GM12878 (cell line): ENCODE data around the gene NAALADL1. TPM values are rescaled to one million over a fixed set of nuclear protein-coding genes. Genes with fewer than 3 reads are reported as not detected.
A peak's percentile ranks its signal among the peaks of the same experiment; 100 is the strongest.

Experiments
- ATAC-seq: fragments of 200-7000 bp; cut with Tn5 transposase; 3 replicates; pipeline ENCODE4 v1.9.1; 2020; ENCODE audit warnings: mild to moderate bottlenecking, moderate library complexity
- BruUV-seq: library from RNA; stranded (reverse); fragments of 400-500 nt; replicated peaks from 2 replicates; lab custom pipeline; 2021; lab: Mats Ljungman, UMichigan
- CTCF ChIA-PET: fragments of 300-600 bp; sonication (Branson Sonifier 250); formaldehyde crosslinking; extraction: SDS; loops from one replicate; lab custom pipeline; 2021; ENCODE audit warnings: inconsistent platforms; lab: Yijun Ruan, JAX
- POLR2A ChIA-PET: fragments of 350-600 bp; formaldehyde crosslinking; extraction: SDS; loops from one replicate; lab custom pipeline; 2021; ENCODE audit warnings: inconsistent platforms; lab: Charles Lee
- RAD21 ChIA-PET: fragments of 300-600 bp; sonication (Branson Sonifier 250); formaldehyde crosslinking; loops from one replicate; lab custom pipeline; 2023; ENCODE audit warnings: antibody characterized with exemption; ENCODE audit not compliant: unreplicated experiment; lab: Charles Lee
- SMC1A ChIA-PET: fragments of 300-600 bp; sonication (Branson Sonifier 250); formaldehyde crosslinking; loops from one replicate; lab custom pipeline; 2023; ENCODE audit not compliant: unreplicated experiment, uncharacterized antibody; lab: Charles Lee
- DNase-seq: peaks from one replicate; pipeline ENCODE4 v3.0.0-alpha.2; 2011; ENCODE audit warnings: low read depth, low spot score
- FAIRE-seq: peaks from 3 replicates; lab custom pipeline; 2011; peaks lifted over from hg19 to GRCh38; lab: Jason Lieb, UNC
- H2AFZ ChIP-seq: 2 replicates; pipeline ENCODE4 v1.6.0; 2011; ENCODE audit warnings: low read depth, low read length, control low read depth; ENCODE audit not compliant: control insufficient read depth
- H3K27ac ChIP-seq: 2 replicates; pipeline ENCODE4 v1.5.1; 2011; ENCODE audit warnings: control low read depth; ENCODE audit not compliant: control insufficient read depth, insufficient read depth
- H3K27me3 ChIP-seq, 2 experiments: replicated peaks in 1 of 2; 2 replicates each; pipeline versions ENCODE4 v1.6.0 to v1.6.1; 2011; ENCODE audit warnings: low read length in 1 of 2; ENCODE audit not compliant: control insufficient read depth in 2 of 2, insufficient read depth in 2 of 2
- H3K36me3 ChIP-seq, 2 experiments: 2 replicates each; pipeline ENCODE4 v1.5.1; 2011; ENCODE audit warnings: low read length in 1 of 2; ENCODE audit not compliant: control insufficient read depth in 2 of 2, insufficient read depth in 2 of 2
- H3K4me1 ChIP-seq: 2 replicates; pipeline ENCODE4 v1.6.1; 2011; ENCODE audit warnings: mild to moderate bottlenecking, low read length, moderate library complexity, mixed read lengths; ENCODE audit not compliant: control insufficient read depth, insufficient read depth
- H3K4me2 ChIP-seq: 2 replicates; pipeline ENCODE4 v1.6.0; 2011; ENCODE audit warnings: control low read depth; ENCODE audit not compliant: control insufficient read depth, insufficient read depth
- H3K4me3 ChIP-seq: fragments of 200-600 bp; sonication (generic); 2 replicates; pipeline ENCODE4 v1.5.1; 2016
- H3K79me2 ChIP-seq: 2 replicates; pipeline ENCODE4 v1.6.0; 2011; ENCODE audit warnings: low read length; ENCODE audit not compliant: control insufficient read depth, insufficient read depth
- H3K9ac ChIP-seq: 2 replicates; pipeline ENCODE4 v1.8.0; 2011; ENCODE audit warnings: low read length, control low read depth, mixed read lengths; ENCODE audit not compliant: control insufficient read depth, insufficient read depth
- H3K9me3 ChIP-seq: replicated peaks from 3 replicates; pipeline ENCODE4 v1.5.1; 2011; ENCODE audit warnings: mild to moderate bottlenecking, low read length; ENCODE audit not compliant: control insufficient read depth, insufficient read depth
- H4K20me1 ChIP-seq: 2 replicates; pipeline ENCODE4 v1.6.0; 2011; ENCODE audit not compliant: control insufficient read depth, insufficient read depth
- BACH1 ChIP-seq: fragments of 450-650 bp; IDR thresholded peaks from 2 replicates; pipeline ENCODE4 v1.6.1; 2017; ENCODE audit warnings: mild to moderate bottlenecking, borderline replicate concordance
- CHD4 ChIP-seq: fragments of 200-600 bp; sonication (generic); IDR thresholded peaks from 2 replicates; pipeline ENCODE4 v1.6.1; 2016; ENCODE audit warnings: mild to moderate bottlenecking
- ELK1 ChIP-seq: IDR thresholded peaks from 2 replicates; pipeline ENCODE4 v1.6.1; 2012; ENCODE audit warnings: low read depth, low read length, improper control_type of control experiment
- KAT2A ChIP-seq: conservative IDR thresholded peaks from 2 replicates; pipeline ENCODE4 v1.6.1; 2011; ENCODE audit warnings: low read depth, low read length; ENCODE audit not compliant: control insufficient read depth
- NFYB ChIP-seq: IDR thresholded peaks from 2 replicates; pipeline ENCODE4 v1.6.1; 2011; ENCODE audit warnings: low read depth, mild to moderate bottlenecking, low read length, improper control_type of control experiment, moderate library complexity; ENCODE audit not compliant: insufficient read depth
- PBX3 ChIP-seq: IDR thresholded peaks from 2 replicates; pipeline ENCODE4 v1.6.1; 2011; ENCODE audit warnings: mild to moderate bottlenecking, low read depth, low read length, moderate library complexity; ENCODE audit not compliant: insufficient replicate concordance
- SMC3 ChIP-seq: IDR thresholded peaks from 2 replicates; pipeline ENCODE4 v1.6.1; 2011; ENCODE audit warnings: low read length, improper control_type of control experiment, borderline replicate concordance
- ZZZ3 ChIP-seq: IDR thresholded peaks from 2 replicates; pipeline ENCODE4 v1.6.1; 2011; ENCODE audit warnings: low read depth; ENCODE audit not compliant: control insufficient read depth, insufficient read length
- WGBS: methylation state at CpG from one replicate; pipeline ENCODE4 v1.1.6; 2016; ENCODE audit warnings: low lambda C conversion rate; ENCODE audit not compliant: insufficient replicate concordance, insufficient coverage; ENCODE audit errors: missing lambda C conversion rate; 5-methylcytosine and 5-hydroxymethylcytosine counted together
- in situ Hi-C: fragments of 300-500 bp; cut with MboI; formaldehyde crosslinking; loops from 9 replicates; pipeline ENCODE4 v1.14.3; 2018; ENCODE audit warnings: mixed read lengths
- intact Hi-C: fragments of 100-400 bp; cut with micrococcal nuclease; formaldehyde crosslinking; loops from one replicate; pipeline ENCODE4 v1.14.2; 2022; ENCODE audit not compliant: unreplicated experiment
- polyA plus RNA-seq, 11 experiments: library from polyadenylated mRNA; depleted of rRNA in 4 of 11; unstranded in 6 of 11; stranded (reverse) in 5 of 11; fragments of >200 nt; fragmentation: Nextera tagmentation in 4 of 11; fragmentation: Illumina TruSeq in 1 of 11; extraction: Ambion mirVana in 4 of 11; extraction: Trizol in 1 of 11; gene quantifications; 1 replicate in 1 of 11; 2 replicates in 10 of 11; pipeline versions ENCODE4 v1.2.1 to v1.2.3, GENCODE V29; 2011 to 2016; ENCODE audit warnings: inconsistent platforms in 2 of 11, missing spikeins in 2 of 11, low read depth in 1 of 11
- total RNA-seq, 4 experiments: library from RNA; depleted of rRNA in 3 of 4; stranded (reverse); fragments of >200 nt in 3 of 4; fragmentation: Illumina TruSeq in 1 of 4; extraction: Trizol in 1 of 4; gene quantifications; 2 replicates each; pipeline versions ENCODE4 v1.2.1 to v1.2.3, GENCODE V29; 2013 to 2021

Gene NAALADL1
- total and polyA plus RNA-seq, 10 of the 15 experiments (the other 5 are each of a cell fraction or from before 2014, with no cell fraction given) = 0.77 to 5.5 (median 1.5) TPM

- peak; percentile 72 for TF ChIP-seq PBX3
- TF ChIP-seq BACH1 = no peak
- TF ChIP-seq, all 136 proteins: peak for 6
Observed at GRCh38 chr11:65059959-65060824, 1.8 kb upstream of the NAALADL1 start (continued).

- 30% methylated on average over 3 of the region's 3 CpGs for WGBS
- ChIA-PET SMC1A (interaction anchor here (0.6 kb wide), 1 partner anchor 23 kb away, joined by 4 read pairs; no protein-coding TSS in a partner anchor), RAD21 (no interaction called here), CTCF (interaction anchor here (1.1 kb wide), 2 partner anchors 58 to 212 kb away, joined by 3 read pairs; partner anchors contain the start of gene ZNHIT2), POLR2A (interaction anchor here (0.8 to 1.4 kb wide), 3 partner anchors 8 to 23 kb away, joined by 3 read pairs; no protein-coding TSS in a partner anchor)
- Histone ChIP-seq H3K27me3 (no peaks in the 10 kb centered on the region), H3K9me3 (no peaks in the 10 kb centered on the region), H3K4me3 (no peak overlapping the region), H3K4me2 (no peak overlapping the region), H3K4me1 (peaks cover 31% of the 10 kb centered on the region), H4K20me1 (no peaks in the 10 kb centered on the region), H3K36me3 (no peaks in the 10 kb centered on the region), H3K9ac (no peak overlapping the region), H2AFZ (no peak overlapping the region), H3K79me2 (no peaks in the 10 kb centered on the region), H3K27ac (no peak overlapping the region)
- FAIRE-seq = no peak
- intact Hi-C loops (no loop called here), in situ Hi-C loops (no loop called here)
- DNase-seq = no peak
- no peak for ATAC-seq
- TF ChIP-seq KAT2A (no peak), SMC3 (no peak), ELK1 (no peak), CHD4 (no peak), ZZZ3 (no peak), NFYB (no peak)
- BruUV-seq = no TSS peak
Observed at GRCh38 chr11:65059523-65059922, 1.2 kb upstream of the NAALADL1 start.
